ENCODE data around the gene TMEM260. TPM values are rescaled to one million over a fixed set of nuclear protein-coding genes. Genes with fewer than 3 reads are reported as not detected.

Gene TMEM260
- total RNA-seq, 6 donors from 2014 or later, result 6.7 to 27.2 (median 20.1) TPM

- no peak for TF ChIP-seq POLR2AphosphoS5 (IDR thresholded peaks at IDR 0.05)
- no peak for TF ChIP-seq CTCF (IDR thresholded peaks at IDR 0.05)
- no peak for TF ChIP-seq EP300 (IDR thresholded peaks at IDR 0.05)
- no peak for TF ChIP-seq POLR2A (IDR thresholded peaks at IDR 0.05)
- Histone ChIP-seq H3K9me3 (no peaks in the 10 kb centered on the region), H3K4me3 (no peak overlapping the region), H3K36me3 (peaks cover 0 to 32% (median 4%) of the 10 kb centered on the region in 4 donors), H3K27me3 (no peaks in the 10 kb centered on the region), H3K4me1 (no peaks in the 10 kb centered on the region), H3K27ac (no peak overlapping the region)
- ATAC-seq (ENCODE audit: low FRiP score in 2 of 2) (no peak), DNase-seq (no peak)
- WGBS, 2 donors, result 53 to 82% methylated on average over 5 of the region's 5 CpGs
Observed at GRCh38 chr14:56592746-56593544, 13.3 kb downstream of the TMEM260 start.

- Histone ChIP-seq H3K27me3 (no peaks in the 10 kb centered on the region), H3K4me1 (no peaks in the 10 kb centered on the region), H3K9me3 (no peaks in the 10 kb centered on the region), H3K36me3 (peaks cover 0 to 19% (median 2%) of the 10 kb centered on the region in 4 donors), H3K4me3 (no peak overlapping the region), H3K27ac (no peak overlapping the region)
- 89 to 94% methylated on average over 1 of the region's 1 CpG for WGBS, 2 donors
- no peak for ATAC-seq (ENCODE audit: low FRiP score in 2 of 2)
- TF ChIP-seq EP300 (IDR thresholded peaks at IDR 0.05), result no peak
- TF ChIP-seq CTCF (IDR thresholded peaks at IDR 0.05), result no peak
- TF ChIP-seq POLR2A (IDR thresholded peaks at IDR 0.05), result no peak
- TF ChIP-seq POLR2AphosphoS5 (IDR thresholded peaks at IDR 0.05), result no peak
- DNase-seq, result no peak
Observed at GRCh38 chr14:56594428-56594827, 14.8 kb downstream of the TMEM260 start.

- Histone ChIP-seq H3K36me3 (peaks cover 0 to 8% (median 2%) of the 10 kb centered on the region in 4 donors), H3K27me3 (no peaks in the 10 kb centered on the region), H3K9me3 (no peaks in the 10 kb centered on the region), H3K4me3 (no peak overlapping the region), H3K4me1 (no peaks in the 10 kb centered on the region), H3K27ac (no peak overlapping the region)
- DNase-seq (no peak), ATAC-seq (ENCODE audit: low FRiP score in 2 of 2) (no peak)
- WGBS, 2 donors, result 100% methylated on average over 1 of the region's 1 CpG
- TF ChIP-seq CTCF (IDR thresholded peaks at IDR 0.05) (no peak), POLR2A (IDR thresholded peaks at IDR 0.05) (no peak), POLR2AphosphoS5 (IDR thresholded peaks at IDR 0.05) (no peak), EP300 (IDR thresholded peaks at IDR 0.05) (no peak)
Observed at GRCh38 chr14:56598519-56598918, 18.9 kb downstream of the TMEM260 start.

GRCh38 chr14:56603648-56604047, 24.1 kb downstream of the TMEM260 start:
- 85 to 95% methylated on average over 2 of the region's 2 CpGs for WGBS, 2 donors
- no peak for ATAC-seq (ENCODE audit: low FRiP score in 2 of 2)

More at GRCh38 chr14:56603648-56604047, 24.1 kb downstream of the TMEM260 start:
- H3K9me3 ChIP-seq, result no peaks in the 10 kb centered on the region
- no peak overlapping the region for H3K4me3 ChIP-seq
- H3K27ac ChIP-seq, result no peak overlapping the region
- H3K4me1 ChIP-seq, result no peaks in the 10 kb centered on the region
- no peak for TF ChIP-seq POLR2AphosphoS5 (IDR thresholded peaks at IDR 0.05)
- no peak for TF ChIP-seq CTCF (IDR thresholded peaks at IDR 0.05)
- no peak for TF ChIP-seq POLR2A (IDR thresholded peaks at IDR 0.05)
- no peak for TF ChIP-seq EP300 (IDR thresholded peaks at IDR 0.05)
- H3K36me3 ChIP-seq, result peaks cover 0 to 28% (median 8%) of the 10 kb centered on the region in 4 donors
- no peaks in the 10 kb centered on the region for H3K27me3 ChIP-seq
- no peak for DNase-seq
